GM21528 (cell line): ENCODE results near the gene ADARB2.
"Not testable (repeated sequence)": the region's sequence is repeated elsewhere in the genome, so short reads cannot be mapped to it uniquely, and the experiment has no call there.

Experiments
- ATAC-seq: cut with Tn5 transposase; IDR thresholded peaks from one replicate; pipeline ENCODE4 v1.9.1; 2021; ENCODE audit warnings: mild to moderate bottlenecking, moderate library complexity; ENCODE audit not compliant: unreplicated experiment, low FRiP score

Gene ADARB2

DNA sequence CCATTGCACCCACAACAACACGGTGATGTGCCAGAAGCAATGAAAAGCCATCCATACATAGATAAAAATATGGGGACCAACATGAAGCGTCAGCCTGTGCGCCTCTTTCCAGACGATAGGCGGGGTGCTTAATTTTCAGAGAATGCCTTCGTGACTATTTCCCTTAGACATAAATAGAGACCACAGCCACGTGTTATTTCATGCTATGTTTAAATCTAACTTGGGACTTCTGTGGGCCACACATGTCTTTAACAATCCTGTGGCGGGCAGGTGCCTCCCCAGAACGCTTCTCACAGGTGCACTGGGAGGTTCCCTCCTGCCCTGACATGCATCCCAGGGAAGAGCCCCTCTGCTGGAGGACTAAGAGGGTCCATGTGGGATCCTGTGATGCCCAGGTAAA is 259.7 kb downstream of the ADARB2 start:
- ATAC-seq = no peak

DNA sequence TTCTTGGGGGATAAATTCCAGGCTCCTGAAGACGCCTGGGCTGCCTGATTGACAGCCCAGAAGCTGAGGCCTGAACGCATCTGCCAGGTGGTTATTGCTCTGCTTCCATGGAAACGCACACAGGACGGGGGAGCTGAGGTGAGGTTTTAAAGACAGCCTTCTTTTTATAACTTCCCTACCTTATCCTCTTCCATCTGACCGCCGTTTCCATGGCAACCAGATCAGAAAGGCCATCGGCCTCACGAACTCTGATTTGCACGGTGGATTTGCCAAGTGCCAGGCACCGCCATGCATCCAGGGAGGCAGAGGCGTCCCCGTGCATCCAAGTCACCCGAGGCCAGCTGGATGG is 260.9 kb downstream of the ADARB2 start:
- no peak for ATAC-seq

DNA sequence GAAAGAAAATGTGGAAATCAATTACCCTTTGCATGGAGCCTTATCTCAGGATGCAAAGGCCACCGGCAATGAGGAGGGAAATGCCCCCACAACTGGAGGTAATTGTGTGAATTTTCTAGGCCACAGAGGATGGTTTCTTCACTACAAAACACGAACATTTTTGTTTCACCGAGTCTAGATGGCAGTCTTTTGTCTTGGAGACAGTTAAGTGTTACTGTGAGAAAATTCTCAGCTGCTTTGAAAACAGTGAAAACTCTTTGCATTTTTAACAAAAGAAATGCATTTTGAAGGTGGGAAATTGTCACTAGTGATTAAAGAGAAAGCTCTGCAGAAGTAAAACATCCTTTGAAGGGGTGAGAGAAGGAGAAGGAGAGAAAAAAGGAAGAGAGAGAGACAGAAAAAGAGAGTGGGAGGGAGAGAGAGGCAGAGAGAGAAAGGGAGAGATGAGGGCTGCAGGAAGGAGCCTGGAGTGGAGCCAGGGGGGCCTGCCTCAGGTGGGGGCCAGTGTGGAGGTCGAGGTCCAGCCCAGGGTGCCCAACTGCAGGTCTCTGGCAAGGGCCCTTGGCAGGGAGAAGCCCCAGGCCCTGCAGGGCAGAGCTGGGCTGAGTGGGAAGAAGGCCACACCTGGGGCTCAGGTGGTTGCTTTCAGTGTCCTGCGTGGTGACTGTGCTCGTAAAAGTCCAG is 261.4 kb downstream of the ADARB2 start:
- ATAC-seq = no peak

DNA sequence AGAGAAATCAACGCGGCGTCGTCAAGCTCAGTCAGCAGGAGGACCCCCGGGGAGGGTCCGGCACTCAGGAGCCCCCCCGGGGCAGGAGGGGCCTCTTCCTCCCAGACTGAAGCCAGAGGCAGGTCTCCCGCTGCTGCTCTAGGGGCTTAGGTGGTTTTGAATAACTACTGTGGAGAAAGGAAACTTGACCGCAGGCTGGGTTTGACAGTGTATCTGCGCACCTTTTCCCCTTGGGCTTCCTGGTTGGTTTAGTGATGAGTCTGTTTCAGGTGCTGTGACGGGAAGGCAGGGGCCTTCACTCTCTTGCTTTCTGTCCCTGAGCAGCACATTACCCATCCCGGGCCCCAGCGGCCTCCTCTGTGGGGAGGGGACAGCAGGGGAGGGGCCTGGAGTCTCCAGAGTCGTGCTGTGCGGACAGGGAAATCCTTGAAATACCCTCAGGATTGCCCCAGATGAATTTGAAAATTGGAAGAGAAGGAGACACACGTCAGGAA is 262.2 kb downstream of the ADARB2 start:
- ATAC-seq = no peak

DNA sequence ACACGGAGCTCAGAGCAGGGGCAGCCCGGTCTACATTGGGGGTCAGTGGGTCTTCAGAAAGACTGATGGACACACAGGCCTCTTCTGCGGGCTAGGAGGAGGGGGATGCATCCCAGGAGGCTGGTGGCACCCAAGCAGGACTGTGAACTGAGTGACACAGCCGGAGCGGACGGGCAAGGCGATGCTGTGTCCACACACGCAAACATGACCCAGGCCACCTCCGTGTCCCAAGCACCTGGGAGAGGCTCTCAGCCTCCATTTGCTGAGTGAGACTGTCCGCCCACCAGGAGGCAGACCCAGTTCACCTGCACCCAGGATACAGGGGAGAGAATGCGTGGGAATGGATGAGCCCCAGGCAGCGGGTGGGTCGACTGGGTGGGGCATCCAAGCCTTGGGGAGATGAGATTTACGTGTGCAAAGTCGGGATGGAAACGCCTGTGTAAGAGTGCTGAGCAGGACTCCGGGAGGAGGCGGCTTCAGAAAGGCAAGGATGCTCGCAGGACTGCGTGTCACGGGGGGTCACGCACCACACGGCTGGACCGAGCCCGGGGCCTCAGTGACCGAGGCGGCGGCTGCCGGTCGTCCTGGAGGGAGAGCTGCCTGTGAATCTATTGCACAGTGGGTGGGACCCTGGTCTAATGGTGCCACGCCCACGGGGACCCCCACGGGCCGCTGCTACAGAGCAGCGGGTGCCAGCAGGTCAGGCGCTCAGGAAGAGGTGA is 262.8 kb downstream of the ADARB2 start:
- no peak for ATAC-seq

DNA sequence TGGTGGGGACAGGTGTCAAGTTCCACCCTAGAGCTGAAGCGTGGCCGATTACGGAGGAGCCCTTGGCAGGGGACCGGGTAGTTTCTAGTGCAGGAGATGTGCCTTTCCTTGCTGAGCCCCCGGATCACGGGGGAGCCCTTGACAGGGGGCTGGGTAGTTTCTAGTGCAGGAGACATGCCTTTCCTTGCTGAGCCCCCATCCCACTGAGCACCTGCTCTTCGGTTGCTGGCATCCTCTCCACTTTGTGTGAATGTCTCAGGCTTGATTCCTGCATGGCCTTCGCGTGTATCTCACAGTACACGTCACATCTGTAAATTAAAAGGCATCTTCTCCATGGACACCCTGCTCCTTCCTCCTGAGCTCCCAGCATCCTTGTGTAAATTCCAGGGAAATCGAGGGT is 263.5 kb downstream of the ADARB2 start:
- no peak for ATAC-seq

DNA sequence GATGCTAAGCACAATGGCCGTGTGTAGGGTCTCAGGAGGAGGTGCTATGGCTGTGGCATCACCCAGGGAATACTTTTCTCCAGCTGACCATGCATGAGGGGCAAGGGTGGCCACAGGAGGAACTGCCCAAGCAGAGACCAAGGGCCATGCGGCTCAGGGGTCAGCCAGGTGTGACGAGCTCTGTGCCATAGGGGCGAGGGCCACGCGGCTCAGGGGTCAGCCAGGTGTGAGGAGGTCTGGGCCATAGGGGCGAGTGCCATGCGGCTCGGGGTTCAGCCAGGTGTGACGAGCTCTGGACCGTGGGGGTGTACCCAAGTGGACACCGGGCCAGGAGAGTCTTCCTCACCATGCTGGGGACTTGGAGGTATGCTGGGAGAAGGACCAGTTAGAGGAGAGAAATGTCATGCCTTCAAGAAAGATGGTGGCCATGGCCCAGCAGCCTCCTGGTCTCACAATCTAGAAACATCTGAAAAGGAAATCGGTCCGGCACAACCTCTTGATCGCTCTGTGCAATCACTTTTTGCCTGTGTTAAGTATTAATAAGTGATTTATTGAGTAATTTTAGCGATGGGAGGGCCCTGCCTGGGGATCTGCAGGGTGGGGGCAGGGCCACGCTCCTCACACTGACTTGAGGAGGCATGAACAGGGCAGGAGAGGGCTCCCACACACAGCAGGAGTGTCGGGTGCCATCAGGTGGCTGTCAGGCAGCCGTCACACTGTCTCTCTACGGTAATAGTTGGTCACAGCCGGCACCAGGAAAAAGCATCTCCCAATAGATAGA is 265.0 kb downstream of the ADARB2 start:
- ATAC-seq = no peak

DNA sequence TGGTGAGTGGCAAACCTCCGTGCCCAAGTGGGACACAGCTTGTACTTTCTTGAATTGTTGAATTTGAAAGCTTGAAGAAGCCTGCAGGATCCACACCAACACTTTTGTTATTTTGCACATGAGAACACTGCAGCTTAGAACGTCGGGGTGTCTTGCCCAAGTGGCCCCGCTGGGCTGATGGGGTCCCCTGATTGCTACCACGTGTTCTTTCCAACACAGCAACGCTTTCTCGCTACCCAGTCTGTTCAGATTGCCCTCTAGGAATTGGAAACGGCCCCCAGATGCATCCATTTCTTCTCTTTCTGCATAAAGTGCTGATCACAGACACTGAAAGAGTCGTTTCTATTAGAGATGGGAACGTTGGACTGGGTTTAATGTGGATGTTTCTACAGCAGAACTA is 268.5 kb downstream of the ADARB2 start:
- ATAC-seq = no peak

DNA sequence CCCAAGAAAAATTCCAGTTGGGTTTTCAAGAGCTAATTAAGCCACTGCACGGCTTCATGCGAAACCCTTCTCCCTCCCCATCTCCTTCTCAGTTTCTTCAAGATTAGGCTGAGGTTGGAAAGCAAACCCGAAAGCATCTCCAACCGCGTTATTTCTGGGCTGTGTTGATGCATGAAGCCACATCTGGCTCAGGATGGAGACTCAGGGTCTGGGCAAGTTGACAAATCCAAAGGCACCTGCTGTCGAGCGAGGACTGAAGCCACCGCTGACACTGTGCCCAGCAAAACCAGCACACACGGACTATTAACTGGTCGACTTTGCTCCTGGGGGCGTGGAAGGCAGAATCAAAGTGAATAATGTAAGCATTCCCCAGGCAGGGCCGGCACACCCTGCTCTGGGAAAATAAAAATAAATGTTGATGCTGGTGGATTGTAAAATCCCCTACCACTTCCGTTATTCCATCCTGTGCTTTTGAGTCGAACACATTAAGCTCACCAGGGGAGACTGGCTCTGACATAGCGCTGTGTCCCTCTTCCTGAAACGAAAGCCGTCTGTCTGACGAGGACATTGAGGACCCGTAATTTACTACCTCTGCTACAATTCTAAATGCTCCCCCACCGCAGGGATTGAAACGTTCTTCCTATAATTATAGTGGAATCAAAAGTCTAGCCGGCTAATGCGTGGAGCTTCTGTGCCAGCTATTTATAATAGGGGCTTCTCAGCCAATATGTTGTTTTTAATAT is 269.8 kb downstream of the ADARB2 start:
- no peak for ATAC-seq

DNA sequence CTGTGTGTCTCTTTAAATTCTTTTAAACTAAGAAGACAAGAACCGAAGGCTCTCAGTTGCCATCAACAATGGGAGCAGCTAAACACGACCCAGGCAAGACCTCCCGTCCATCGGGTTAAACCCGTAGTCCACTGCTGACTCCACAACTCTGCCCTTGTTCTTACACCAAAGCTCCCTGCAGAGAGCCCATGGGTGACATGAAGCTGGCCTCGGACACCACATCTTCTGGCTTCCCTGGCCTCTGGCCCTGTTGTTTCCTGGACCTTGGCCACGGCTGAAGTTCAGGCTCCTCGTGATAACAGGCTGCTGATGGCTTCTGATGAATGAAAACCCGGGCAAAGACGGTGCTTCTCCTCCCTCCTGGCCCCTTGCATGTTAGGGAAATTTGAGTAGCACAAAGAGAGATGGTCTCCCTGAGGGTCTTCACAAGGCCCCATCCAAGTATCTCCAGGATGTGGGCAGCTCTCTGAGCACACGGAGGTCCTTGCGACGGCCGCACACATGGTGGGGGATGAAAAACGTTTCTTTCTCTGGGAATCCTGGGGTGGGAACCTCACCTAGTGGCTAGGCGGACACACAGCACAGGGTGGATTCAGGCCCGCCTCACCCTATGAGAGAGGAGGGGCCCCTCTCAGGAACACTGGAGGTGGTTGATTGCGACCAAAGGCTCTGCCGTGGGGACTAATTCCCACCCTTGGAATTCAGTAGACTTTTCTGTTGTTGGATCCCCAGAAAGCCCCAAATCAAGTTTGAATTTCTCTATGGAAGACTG is 271.1 kb downstream of the ADARB2 start:
- ATAC-seq = no peak

DNA sequence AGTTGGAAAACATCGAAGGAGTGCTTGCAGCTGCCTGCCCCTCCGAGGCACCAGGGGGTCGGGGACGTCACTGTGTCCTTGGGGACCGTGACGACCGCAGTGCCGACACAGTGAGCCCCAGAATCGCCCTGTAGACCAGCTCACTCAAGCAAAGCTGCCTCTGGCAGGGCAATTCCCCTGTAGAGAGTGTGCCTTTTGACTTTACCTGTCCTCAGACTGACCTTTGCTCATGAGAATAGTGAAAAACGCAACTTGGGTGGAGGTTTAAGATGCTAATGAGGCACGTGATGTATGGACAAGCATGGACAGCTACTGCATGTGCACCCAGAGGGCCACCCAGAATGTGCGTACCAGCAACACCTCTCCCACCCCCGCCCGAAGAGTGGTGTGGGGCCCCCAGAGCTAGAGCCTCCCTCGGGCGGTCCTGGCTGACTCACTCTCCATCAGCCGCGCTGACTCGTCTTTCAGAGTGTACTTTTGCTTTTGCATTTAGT is 271.9 kb downstream of the ADARB2 start:
- no peak for ATAC-seq

DNA sequence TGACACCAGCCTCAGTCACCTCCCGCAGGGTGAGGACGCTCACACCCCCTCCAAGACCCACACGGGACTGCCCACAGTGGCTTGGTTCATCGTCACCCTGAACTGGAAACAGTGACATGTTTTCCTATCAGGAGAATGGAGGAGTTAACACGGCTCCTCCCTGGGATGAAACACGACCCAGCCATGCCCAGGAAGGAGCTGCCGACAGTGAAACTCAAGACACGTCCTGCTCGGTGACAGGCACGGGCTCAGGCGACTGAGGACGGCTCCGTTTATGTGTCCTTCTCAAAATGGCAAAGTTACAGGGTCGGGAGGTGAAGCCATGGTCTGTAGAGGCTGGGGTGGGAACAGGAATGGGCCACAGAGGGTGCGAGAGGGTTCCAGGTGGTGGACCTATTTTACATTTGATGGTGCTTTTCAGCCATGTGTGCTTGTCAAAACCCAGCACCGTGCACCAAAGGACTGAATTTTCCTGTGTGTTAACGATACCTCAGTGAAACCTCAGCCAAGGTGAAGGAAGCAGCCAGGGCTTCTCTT is 272.4 kb downstream of the ADARB2 start:
- ATAC-seq = no peak

DNA sequence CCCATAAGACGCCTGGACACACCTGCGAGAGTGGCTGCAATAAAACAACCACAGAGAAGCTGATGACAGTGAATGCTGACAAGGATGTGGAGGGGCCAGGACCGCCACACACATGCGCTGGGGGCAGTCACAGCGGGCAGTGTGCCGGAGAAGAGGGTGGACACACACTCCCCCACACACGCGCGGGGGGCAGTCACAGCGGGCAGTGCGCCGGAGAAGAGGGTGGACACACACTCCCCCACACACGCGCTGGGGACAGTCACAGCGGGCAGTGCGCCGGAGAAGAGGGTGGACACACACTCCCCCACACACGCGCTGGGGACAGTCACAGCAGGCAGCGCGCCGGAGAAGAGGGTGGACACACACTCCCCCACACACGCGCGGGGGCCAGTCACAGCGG is 273.4 kb downstream of the ADARB2 start:
- ATAC-seq = not testable (repeated sequence)

DNA sequence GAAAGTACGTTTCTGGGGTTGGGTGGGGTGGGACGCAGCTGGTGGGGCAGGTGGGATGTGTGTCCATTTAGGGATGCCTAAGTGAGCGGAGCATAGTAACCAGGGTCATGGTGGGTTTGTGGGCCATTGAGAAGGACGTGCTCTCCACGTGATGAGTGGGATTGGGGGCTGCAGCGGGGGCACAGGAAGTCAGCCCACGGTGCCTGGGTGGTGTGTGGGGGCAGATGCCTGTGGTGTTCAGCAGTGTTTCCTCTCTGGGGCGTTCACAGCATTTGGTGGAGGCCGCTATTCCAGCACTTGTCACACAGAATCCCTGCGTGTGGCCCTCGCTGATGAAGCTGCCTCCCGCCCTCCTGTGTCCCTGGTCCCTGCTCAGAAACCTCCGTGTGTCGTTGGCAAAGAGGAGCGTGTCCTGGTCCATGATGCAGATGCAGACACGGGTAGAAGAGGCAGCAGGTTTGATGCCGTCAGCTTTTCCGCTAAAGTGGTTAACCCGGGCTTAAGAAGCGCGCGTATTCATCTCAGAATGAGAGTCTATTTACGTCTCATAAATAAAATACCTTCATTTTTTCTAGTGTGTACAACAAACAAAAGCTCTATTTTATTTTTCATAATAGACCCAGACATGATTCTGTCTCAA is 274.2 kb downstream of the ADARB2 start:
- ATAC-seq = no peak

DNA sequence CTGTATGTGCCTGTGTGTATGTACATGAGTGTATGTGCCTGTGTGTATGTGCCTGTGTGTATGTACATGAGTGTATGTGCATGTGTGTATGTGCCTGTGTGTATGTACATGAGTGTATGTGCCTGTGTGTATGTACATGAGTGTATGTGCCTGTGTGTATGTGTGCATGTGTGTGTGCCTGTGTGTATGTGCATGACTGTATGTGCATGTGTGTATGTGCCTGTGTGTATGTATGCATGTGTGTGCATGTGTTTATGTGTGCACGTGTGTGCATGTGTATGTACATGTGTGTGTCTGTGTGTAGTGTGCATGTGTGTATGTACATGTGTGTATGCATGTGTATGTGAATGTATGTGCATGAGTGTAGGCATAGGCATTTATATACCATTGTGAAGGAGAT is 274.8 kb downstream of the ADARB2 start:
- ATAC-seq = no peak

DNA sequence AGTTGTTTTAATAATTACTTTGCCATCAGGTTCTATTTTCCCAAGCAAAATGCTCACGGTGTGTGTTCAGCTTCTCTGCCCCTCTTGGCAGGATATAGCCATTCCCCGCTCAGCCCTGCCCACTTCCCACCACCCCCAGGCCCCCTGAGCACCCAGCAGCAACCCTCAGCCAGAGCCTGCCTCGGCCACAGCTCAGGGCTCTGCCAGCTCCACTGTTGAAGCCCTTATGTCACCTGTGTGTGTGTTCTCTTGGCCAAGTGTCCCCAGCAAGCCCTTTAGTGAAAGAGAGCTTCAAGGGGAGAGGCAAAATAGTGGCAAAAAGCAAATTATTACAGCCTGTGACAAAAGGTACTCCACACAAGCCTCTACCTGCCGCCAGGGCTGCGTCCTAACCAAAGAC is 275.3 kb downstream of the ADARB2 start:
- ATAC-seq = no peak

DNA sequence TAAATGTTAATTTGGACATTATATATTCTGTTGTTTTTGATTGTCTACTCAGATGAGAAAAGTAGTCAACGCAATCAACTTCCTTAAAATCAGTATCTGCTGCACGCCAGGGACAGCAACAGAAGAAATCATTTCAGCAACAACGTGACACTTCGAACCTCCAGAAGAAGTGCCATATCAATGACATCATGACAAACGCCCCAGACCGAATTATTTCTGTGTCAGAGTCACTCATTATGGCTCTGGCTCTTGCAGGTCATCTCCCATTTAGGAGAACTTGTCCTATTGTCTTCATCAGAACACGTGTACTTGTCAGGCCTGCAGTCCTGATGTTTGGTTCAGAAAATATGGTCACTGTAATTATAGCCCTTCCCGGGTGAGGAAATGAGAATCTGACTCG is 276.3 kb downstream of the ADARB2 start:
- ATAC-seq = no peak

DNA sequence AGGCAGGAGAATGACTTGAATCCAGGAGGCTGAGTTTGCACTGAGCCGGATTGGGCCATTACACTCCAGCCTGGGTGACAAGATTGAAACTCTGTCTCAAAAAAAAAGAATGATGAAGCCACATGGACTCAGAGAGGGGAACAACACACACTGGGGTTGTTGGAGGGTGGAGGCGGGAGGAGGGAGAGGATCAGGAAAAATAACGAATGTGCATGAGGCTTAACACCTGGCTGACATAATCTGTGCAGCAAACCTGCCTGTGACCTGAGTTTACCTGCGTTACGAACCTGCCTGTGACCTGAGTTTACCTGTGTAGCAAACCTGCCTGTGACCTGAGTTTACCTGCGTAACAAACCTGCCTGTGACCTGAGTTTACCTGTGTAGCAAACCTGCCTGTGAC is 277.7 kb downstream of the ADARB2 start:
- ATAC-seq = not testable (repeated sequence)

DNA sequence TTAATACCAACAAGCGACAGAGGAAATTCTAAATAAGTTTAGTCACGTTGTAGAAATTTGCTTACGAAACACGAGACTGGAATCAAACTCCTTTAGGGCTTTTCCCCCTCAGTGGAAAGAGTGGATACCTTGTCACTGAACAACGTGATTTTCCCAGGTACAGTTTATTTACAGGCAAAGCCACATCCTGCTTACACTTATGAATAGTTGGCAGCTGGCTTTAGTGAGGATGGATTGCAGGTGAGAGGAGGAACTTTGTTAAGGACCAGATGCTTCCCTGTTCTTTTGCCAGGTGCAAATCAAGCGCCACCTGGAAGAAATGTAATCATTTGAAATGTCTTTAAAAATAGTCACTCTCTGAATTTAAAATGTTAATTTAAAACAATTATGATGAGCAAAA is 282.4 kb downstream of the ADARB2 start:
- no peak for ATAC-seq
